H9 (cell line): ENCODE data around the gene NAPA. TPM values are rescaled to one million over a fixed set of nuclear protein-coding genes. Genes with fewer than 3 reads are reported as not detected.
A peak's percentile ranks its signal among the peaks of the same experiment; 100 is the strongest.

Experiments
- DNase-seq: peaks from one replicate; pipeline ENCODE4 v3.0.0-alpha.2; 2017
- H2AFZ ChIP-seq: one replicate; pipeline ENCODE4 v1.6.1; 2013; ENCODE audit warnings: mild to moderate bottlenecking, low read length, control low read depth, moderate library complexity
- H2AK5ac ChIP-seq: 2 replicates; pipeline ENCODE4 v1.6.1; 2013; ENCODE audit warnings: low read length, control low read depth, mixed read lengths; ENCODE audit not compliant: insufficient read length
- H2BK120ac ChIP-seq: one replicate; pipeline ENCODE4 v1.6.1; 2013; ENCODE audit warnings: low read depth, mild to moderate bottlenecking, low read length, control low read depth, inconsistent platforms; ENCODE audit not compliant: poor library complexity, severe bottlenecking
- H2BK12ac ChIP-seq: 2 replicates; pipeline ENCODE4 v1.6.1; 2013; ENCODE audit warnings: low read length, control low read depth, mixed read lengths, low read depth; ENCODE audit not compliant: insufficient read length
- H2BK15ac ChIP-seq: 2 replicates; pipeline ENCODE4 v1.6.1; 2013; ENCODE audit warnings: low read depth, low read length, control low read depth
- H2BK20ac ChIP-seq: one replicate; pipeline ENCODE4 v1.6.1; 2013; ENCODE audit warnings: low read depth, mild to moderate bottlenecking, low read length, control low read depth, inconsistent platforms; ENCODE audit not compliant: poor library complexity, severe bottlenecking
- H2BK5ac ChIP-seq: 2 replicates; pipeline ENCODE4 v1.6.1; 2013; ENCODE audit warnings: low read length, control low read depth, mixed read lengths; ENCODE audit not compliant: insufficient read length
- H3K14ac ChIP-seq: 2 replicates; pipeline ENCODE4 v1.6.1; 2013; ENCODE audit warnings: low read length, control low read depth; ENCODE audit not compliant: insufficient read depth
- H3K18ac ChIP-seq: 2 replicates; pipeline ENCODE4 v1.6.1; 2013; ENCODE audit warnings: low read depth, mild to moderate bottlenecking, mixed read lengths, low read length, control low read depth; ENCODE audit not compliant: insufficient read length
- H3K23ac ChIP-seq: 2 replicates; pipeline ENCODE4 v1.6.1; 2013; ENCODE audit warnings: low read length, control low read depth, mixed read lengths, low read depth; ENCODE audit not compliant: insufficient read length
- H3K23me2 ChIP-seq: 2 replicates; pipeline ENCODE4 v1.6.1; 2013; ENCODE audit warnings: low read depth, mild to moderate bottlenecking, mixed read lengths, low read length, control low read depth; ENCODE audit not compliant: insufficient read length, poor library complexity, severe bottlenecking
- H3K27ac ChIP-seq: 2 replicates; pipeline ENCODE4 v1.5.1; 2013; ENCODE audit warnings: low read length, control low read depth, mixed read lengths, low read depth; ENCODE audit not compliant: insufficient read length
- H3K27me3 ChIP-seq: 2 replicates; pipeline ENCODE4 v1.6.1; 2013; ENCODE audit warnings: low read length, control low read depth, inconsistent platforms; ENCODE audit not compliant: insufficient read depth
- H3K4ac ChIP-seq: 2 replicates; pipeline ENCODE4 v1.6.1; 2013; ENCODE audit warnings: low read depth, mild to moderate bottlenecking, control low read depth, inconsistent platforms, low read length, moderate library complexity
- H3K4me1 ChIP-seq: 2 replicates; pipeline ENCODE4 v1.6.1; 2013; ENCODE audit warnings: low read length, control low read depth, inconsistent platforms; ENCODE audit not compliant: insufficient read depth
- H3K4me2 ChIP-seq: 2 replicates; pipeline ENCODE4 v1.6.1; 2013; ENCODE audit warnings: low read length, control low read depth, mixed read lengths; ENCODE audit not compliant: insufficient read length, insufficient read depth
- H3K56ac ChIP-seq: 2 replicates; pipeline ENCODE4 v1.6.1; 2013; ENCODE audit warnings: low read depth, mild to moderate bottlenecking, mixed read lengths, low read length, control low read depth; ENCODE audit not compliant: insufficient read length
- H3K79me1 ChIP-seq: 2 replicates; pipeline ENCODE4 v1.6.1; 2013; ENCODE audit warnings: low read depth, mild to moderate bottlenecking, moderate library complexity, low read length, control low read depth, inconsistent platforms; ENCODE audit not compliant: insufficient read depth, poor library complexity, severe bottlenecking
- H3K79me2 ChIP-seq: 2 replicates; pipeline ENCODE4 v1.6.1; 2013; ENCODE audit warnings: low read length, control low read depth, inconsistent platforms; ENCODE audit not compliant: insufficient read depth
- H3K9ac ChIP-seq: 2 replicates; pipeline ENCODE4 v1.6.1; 2013; ENCODE audit warnings: low read length, control low read depth, mixed read lengths; ENCODE audit not compliant: insufficient read length; ENCODE audit errors: extremely low read depth
- H3K9me3 ChIP-seq: one replicate; pipeline ENCODE4 v1.6.1; 2013; ENCODE audit warnings: low read depth, low read length, inconsistent platforms; ENCODE audit not compliant: control insufficient read depth
- H3T11ph ChIP-seq: one replicate; pipeline ENCODE4 v1.6.1; 2013; ENCODE audit warnings: mild to moderate bottlenecking, low read length, control low read depth, inconsistent platforms
- H4K20me1 ChIP-seq: one replicate; pipeline ENCODE4 v1.6.1; 2013; ENCODE audit not compliant: control insufficient read depth, insufficient read length, insufficient read depth
- H4K5ac ChIP-seq: 2 replicates; pipeline ENCODE4 v1.6.1; 2013; ENCODE audit warnings: low read depth, mild to moderate bottlenecking, mixed read lengths, low read length, control low read depth; ENCODE audit not compliant: insufficient read length
- H4K8ac ChIP-seq: replicated peaks from 2 replicates; pipeline ENCODE4 v1.6.1; 2013; ENCODE audit warnings: low read length, control low read depth, mixed read lengths, low read depth; ENCODE audit not compliant: insufficient read length
- H4K91ac ChIP-seq: 2 replicates; pipeline ENCODE4 v1.6.1; 2013; ENCODE audit warnings: low read depth, mild to moderate bottlenecking, moderate library complexity, mixed read lengths, low read length, control low read depth; ENCODE audit not compliant: insufficient read length
- H3K27ac Mint-ChIP-seq, 3 experiments: 2 replicates in 2 of 3; 3 replicates in 1 of 3; pipeline ENCODE4 v1.8.0; 2020 to 2021; ENCODE audit warnings: mixed read lengths in 3 of 3, mild to moderate bottlenecking in 1 of 3, moderate library complexity in 1 of 3
- H3K27me3 Mint-ChIP-seq: 2 replicates; pipeline ENCODE4 v1.8.0; 2021; ENCODE audit warnings: low read depth, mild to moderate bottlenecking, moderate library complexity, mixed read lengths
- H3K36me3 Mint-ChIP-seq, 3 experiments: 2 replicates in 2 of 3; 3 replicates in 1 of 3; pipeline ENCODE4 v1.8.0; 2020 to 2021; ENCODE audit warnings: low read depth in 3 of 3, mixed read lengths in 3 of 3; ENCODE audit not compliant: insufficient read depth in 1 of 3
- H3K4me1 Mint-ChIP-seq, 2 experiments: 2 replicates each; pipeline ENCODE4 v1.8.0; 2020; ENCODE audit warnings: mixed read lengths in 2 of 2
- H3K4me3 Mint-ChIP-seq, 2 experiments: 2 replicates in 1 of 2; 3 replicates in 1 of 2; pipeline ENCODE4 v1.8.0; 2020 to 2021; ENCODE audit warnings: mild to moderate bottlenecking in 2 of 2, mixed read lengths in 2 of 2, moderate library complexity in 1 of 2
- H3K9me3 Mint-ChIP-seq, 2 experiments: 2 replicates in 1 of 2; 3 replicates in 1 of 2; pipeline ENCODE4 v1.8.0; 2020; ENCODE audit warnings: mild to moderate bottlenecking in 2 of 2, mixed read lengths in 2 of 2, moderate library complexity in 1 of 2
- CTCF ChIP-seq: fragments of 200-600 bp; sonication (generic); conservative IDR thresholded peaks from 3 replicates; pipeline ENCODE4 v1.8.0; 2021; ENCODE audit warnings: antibody characterized with exemption, mild to moderate bottlenecking
- WGBS: extraction: QIAGEN DNeasy Blood & Tissue Kit; methylation state at CpG from one replicate; pipeline ENCODE4 v1.1.7; 2013; ENCODE audit warnings: missing lambda C conversion rate, low lambda C conversion rate, mixed read lengths; ENCODE audit not compliant: insufficient read length; ENCODE audit errors: extremely low coverage; 5-methylcytosine and 5-hydroxymethylcytosine counted together
- total RNA-seq: library from RNA; stranded (reverse); gene quantifications from 2 replicates; pipeline ENCODE4 v1.2.1, GENCODE V29; 2021

The NAPA gene
- total RNA-seq, 1 experiment from 2014 or later, result 62.8 TPM

DNA sequence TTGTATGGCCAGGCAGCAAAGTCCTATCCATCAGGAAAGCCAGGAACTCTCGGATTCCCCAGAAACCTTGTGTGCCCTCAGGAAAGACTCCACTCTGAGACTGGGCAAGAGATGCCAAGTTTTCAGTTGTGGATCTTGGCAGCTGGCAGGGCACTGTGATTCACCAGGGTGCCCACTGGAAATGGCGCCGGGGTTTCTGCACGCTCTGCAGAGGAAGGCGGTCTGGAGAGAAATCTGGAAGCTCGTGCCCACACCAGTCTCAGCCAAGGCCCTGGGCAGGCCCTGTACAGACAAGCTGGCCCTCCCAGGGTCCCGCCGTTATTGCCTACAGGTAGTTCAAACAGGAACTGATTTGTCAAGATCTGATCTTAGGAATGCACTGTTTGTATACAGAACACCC, 4.9 kb downstream of the NAPA start:
- peaks cover 7% of the 10 kb centered on the region for H3K23me2 ChIP-seq
- peaks cover 10% of the 10 kb centered on the region; the same call in 1 of the 2 replicates for H3K79me2 ChIP-seq
- H3K9ac ChIP-seq, result no peak overlapping the region
- H3T11ph ChIP-seq, result no peak overlapping the region
- no peak overlapping the region for H3K56ac ChIP-seq
- no peaks in the 10 kb centered on the region for H3K27me3 Mint-ChIP-seq
- TF ChIP-seq CTCF, result no peak
- no peak overlapping the region for H2BK12ac ChIP-seq
- H4K91ac ChIP-seq, result no peak overlapping the region
- H4K20me1 ChIP-seq, result no peaks in the 10 kb centered on the region
- peaks cover 14% of the 10 kb centered on the region for H3K79me1 ChIP-seq
- H3K23ac ChIP-seq, result no peak overlapping the region
- no CpG with 5 or more reads among the region's 8 CpGs for WGBS
- H2AFZ ChIP-seq, result no peak overlapping the region
- no peak overlapping the region; a peak in 1 of 5 replicates for H3K4me3 Mint-ChIP-seq
- no peak overlapping the region for H3K14ac ChIP-seq
- H2BK5ac ChIP-seq, result no peak overlapping the region
- no peak overlapping the region for H2BK15ac ChIP-seq
- H3K9me3 Mint-ChIP-seq, result no peaks in the 10 kb centered on the region
- DNase-seq, result no peak
- no peak overlapping the region for H3K27ac ChIP-seq
- H3K36me3 Mint-ChIP-seq, result peaks cover 0 to 4% (median 0%) of the 10 kb centered on the region in 3 experiments; a peak in 1 of 7 replicates
- no peak overlapping the region for H2AK5ac ChIP-seq
- H3K4me1 ChIP-seq, result no peaks in the 10 kb centered on the region
- no peak overlapping the region for H2BK120ac ChIP-seq
- H3K4me1 Mint-ChIP-seq, result peaks cover 23 to 32% of the 10 kb centered on the region in 2 experiments
- H3K27me3 ChIP-seq, result no peaks in the 10 kb centered on the region
- H4K5ac ChIP-seq, result no peak overlapping the region
- H3K18ac ChIP-seq, result no peak overlapping the region
- H2BK20ac ChIP-seq, result no peak overlapping the region
- peak overlapping the region; percentile 20 to 35 (median 30); a peak in 1 of 7 replicates for H3K27ac Mint-ChIP-seq
- H3K4me2 ChIP-seq, result no peak overlapping the region
- H4K8ac ChIP-seq, result no peak overlapping the region
- no peak overlapping the region for H3K4ac ChIP-seq
- H3K9me3 ChIP-seq, result no peaks in the 10 kb centered on the region
